ENCODE data around the gene EHMT2. TPM values are rescaled to one million over a fixed set of nuclear protein-coding genes. Genes with fewer than 3 reads are reported as not detected.
"Not testable (repeated sequence)": the region's sequence is repeated elsewhere in the genome, so short reads cannot be mapped to it uniquely, and the experiment has no call there.

The EHMT2 gene
- 10 to 100 TPM; 24.0 to 26.8 TPM for total RNA-seq
- long read RNA-seq, donor 1, partial matches to known transcripts = 4 of 11 reads
- long read RNA-seq, donor 1, other reads (novel, unspliced or antisense) = 2 of 11 reads
- long read RNA-seq, donor 2, partial matches to known transcripts = 6 of 8 reads
- long read RNA-seq, donor 2, other reads (novel, unspliced or antisense) = 1 of 8 reads

- DNase-seq (ENCODE audit: low spot score) = peak; percentile 96
- intact Hi-C loops (cut with DNase I) = no loop called here
Measured at GRCh38 chr6:31897612-31898382, at the start of gene EHMT2. Gene EHMT2, minus strand, starts transcription at chr6:31897698. Its CDS starts 21 bp downstream, at chr6:31897677.

- DNase-seq (ENCODE audit: low spot score) = no peak
- intact Hi-C loops (cut with DNase I) = no loop called here
Measured at GRCh38 chr6:31947070-31947675, 49.7 kb upstream of the EHMT2 start.

DNA sequence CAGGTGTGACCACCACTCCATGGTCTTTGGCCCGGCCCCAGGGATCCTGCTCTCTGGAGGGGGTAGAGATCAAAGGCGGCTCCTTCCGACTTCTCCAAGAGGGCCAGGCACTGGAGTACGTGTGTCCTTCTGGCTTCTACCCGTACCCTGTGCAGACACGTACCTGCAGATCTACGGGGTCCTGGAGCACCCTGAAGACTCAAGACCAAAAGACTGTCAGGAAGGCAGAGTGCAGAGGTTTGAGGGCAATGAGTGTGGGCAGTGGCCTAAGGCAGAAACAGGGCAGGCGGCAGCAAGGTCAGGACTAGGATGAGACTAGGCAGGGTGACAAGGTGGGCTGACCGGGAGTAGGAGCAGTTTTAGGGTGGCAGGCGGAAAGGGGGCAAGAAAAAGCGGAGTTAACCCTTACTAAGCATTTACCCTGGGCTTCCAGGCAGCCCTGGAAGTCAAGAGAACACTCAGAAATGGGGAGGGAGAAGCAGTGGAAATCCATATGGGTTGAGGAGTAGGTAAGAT, 48.9 kb upstream of the EHMT2 start:
- no peak for DNase-seq (ENCODE audit: low spot score)
- intact Hi-C loops (cut with DNase I) = no loop called here

DNA sequence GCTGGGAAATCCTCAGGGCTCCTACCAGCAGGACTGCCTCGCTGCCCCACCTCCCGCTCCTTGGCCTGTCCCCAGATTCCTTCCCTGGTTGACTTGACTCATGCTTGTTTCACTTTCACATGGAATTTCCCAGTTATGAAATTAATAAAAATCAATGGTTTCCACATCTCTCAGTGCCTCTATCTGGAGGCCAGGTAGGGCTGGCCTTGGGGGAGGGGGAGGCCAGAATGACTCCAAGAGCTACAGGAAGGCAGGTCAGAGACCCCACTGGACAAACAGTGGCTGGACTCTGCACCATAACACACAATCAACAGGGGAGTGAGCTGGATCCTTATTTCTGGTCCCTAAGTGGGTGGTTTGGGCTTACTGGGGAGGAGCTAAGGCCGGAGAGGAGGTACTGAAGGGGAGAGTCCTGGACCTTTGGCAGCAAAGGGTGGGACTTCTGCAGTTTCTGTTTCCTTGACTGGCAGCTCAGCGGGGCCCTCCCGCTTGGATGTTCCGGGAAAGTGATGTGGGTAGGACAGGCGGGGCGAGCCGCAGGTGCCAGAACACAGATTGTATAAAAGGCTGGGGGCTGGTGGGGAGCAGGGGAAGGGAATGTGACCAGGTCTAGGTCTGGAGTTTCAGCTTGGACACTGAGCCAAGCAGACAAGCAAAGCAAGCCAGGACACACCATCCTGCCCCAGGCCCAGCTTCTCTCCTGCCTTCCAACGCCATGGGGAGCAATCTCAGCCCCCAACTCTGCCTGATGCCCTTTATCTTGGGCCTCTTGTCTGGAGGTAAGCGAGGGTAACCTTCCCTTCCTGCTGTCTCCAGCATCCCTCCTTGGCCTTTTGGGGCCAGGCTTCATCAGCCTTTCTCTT, 48.2 kb upstream of the EHMT2 start, which contains the start of gene CFB:
CFB (plus strand) TSS at position 589 of the 863 bp plus-strand sequence; CDS start at position 716, 127 bp downstream.
- intact Hi-C loops (cut with DNase I) = no loop called here
- peak; percentile 95 for DNase-seq (ENCODE audit: low spot score)

DNA sequence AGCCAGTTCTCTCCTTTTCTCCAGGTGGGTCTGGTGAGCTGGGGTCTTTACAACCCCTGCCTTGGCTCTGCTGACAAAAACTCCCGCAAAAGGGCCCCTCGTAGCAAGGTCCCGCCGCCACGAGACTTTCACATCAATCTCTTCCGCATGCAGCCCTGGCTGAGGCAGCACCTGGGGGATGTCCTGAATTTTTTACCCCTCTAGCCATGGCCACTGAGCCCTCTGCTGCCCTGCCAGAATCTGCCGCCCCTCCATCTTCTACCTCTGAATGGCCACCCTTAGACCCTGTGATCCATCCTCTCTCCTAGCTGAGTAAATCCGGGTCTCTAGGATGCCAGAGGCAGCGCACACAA, 47.6 kb upstream of the EHMT2 start:
- intact Hi-C loops (cut with DNase I) = no loop called here
- no peak for DNase-seq (ENCODE audit: low spot score)

DNA sequence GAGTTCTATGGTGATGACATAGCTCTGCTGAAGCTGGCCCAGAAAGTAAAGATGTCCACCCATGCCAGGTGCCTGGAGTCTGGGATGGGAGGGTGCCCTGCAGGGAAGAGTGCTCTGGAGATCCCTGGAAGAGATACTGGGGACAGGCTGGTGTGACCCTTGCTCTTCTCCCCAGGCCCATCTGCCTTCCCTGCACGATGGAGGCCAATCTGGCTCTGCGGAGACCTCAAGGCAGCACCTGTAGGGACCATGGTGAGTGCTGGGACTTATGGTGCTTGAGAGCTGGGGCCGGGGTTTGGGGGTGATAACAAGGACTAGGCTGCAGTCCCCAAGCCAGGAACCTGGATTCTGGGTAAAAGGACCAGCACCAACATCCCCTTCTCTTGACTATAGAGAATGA, 46.2 kb upstream of the EHMT2 start:
- no peak for DNase-seq (ENCODE audit: low spot score)
- intact Hi-C loops (cut with DNase I) = no loop called here

GRCh38 chr6:31940256-31940664, 42.8 kb upstream of the EHMT2 start:
- DNase-seq (ENCODE audit: low spot score) = no peak
- intact Hi-C loops (cut with DNase I) = no loop called here

GRCh38 chr6:31935823-31936222, 38.3 kb upstream of the EHMT2 start:
- intact Hi-C loops (cut with DNase I) = no loop called here
- no peak for DNase-seq (ENCODE audit: low spot score)

GRCh38 chr6:31935021-31935420, 37.5 kb upstream of the EHMT2 start:
- DNase-seq (ENCODE audit: low spot score) = no peak
- intact Hi-C loops (cut with DNase I) = no loop called here

DNA sequence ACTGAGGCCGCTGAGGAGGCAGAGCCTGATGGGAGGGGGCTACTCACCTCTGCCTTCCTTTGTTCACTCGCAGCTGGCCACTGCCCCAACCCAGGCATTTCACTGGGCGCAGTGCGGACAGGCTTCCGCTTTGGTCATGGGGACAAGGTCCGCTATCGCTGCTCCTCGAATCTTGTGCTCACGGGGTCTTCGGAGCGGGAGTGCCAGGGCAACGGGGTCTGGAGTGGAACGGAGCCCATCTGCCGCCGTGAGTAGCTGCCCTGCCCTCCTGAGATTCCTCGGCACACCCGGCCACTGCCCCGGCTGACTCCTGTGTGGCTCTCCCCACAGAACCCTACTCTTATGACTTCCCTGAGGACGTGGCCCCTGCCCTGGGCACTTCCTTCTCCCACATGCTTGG, 36.0 kb upstream of the EHMT2 start:
- intact Hi-C loops (cut with DNase I) = no loop called here

DNA sequence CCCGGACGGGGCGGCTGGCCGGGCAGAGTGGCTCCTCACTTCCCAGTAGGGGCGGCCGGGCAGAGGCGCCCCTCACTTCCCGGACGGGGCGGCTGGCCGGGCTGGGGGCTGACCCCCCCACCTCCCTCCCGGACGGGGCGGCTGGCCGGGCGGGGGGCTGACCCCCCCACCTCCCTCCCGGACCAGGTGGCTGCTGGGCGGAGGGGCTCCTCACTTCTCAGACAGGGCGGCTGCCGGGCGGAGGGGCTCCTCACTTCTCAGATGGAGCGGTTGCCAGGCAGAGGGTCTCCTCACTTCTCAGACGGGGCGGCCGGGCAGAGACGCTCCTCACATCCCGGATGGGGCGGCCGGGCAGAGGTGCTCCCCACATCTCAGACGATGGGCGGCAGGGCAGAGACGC, 34.6 kb upstream of the EHMT2 start:
- intact Hi-C loops (cut with DNase I) = not testable (repeated sequence)

More for the DNA sequence above, 36.0 kb upstream of the EHMT2 start:
- no peak for DNase-seq (ENCODE audit: low spot score)

GRCh38 chr6:31930962-31931361, 33.5 kb upstream of the EHMT2 start:
- no peak for DNase-seq (ENCODE audit: low spot score)
- intact Hi-C loops (cut with DNase I) = no loop called here

More for the DNA sequence above, 34.6 kb upstream of the EHMT2 start:
- DNase-seq (ENCODE audit: low spot score) = not testable (repeated sequence)

- no peak for DNase-seq (ENCODE audit: low spot score)
- intact Hi-C loops (cut with DNase I) = no loop called here
Measured at GRCh38 chr6:31928672-31928939, 31.1 kb upstream of the EHMT2 start.

GRCh38 chr6:31927863-31928671, 30.6 kb upstream of the EHMT2 start:
- no peak for DNase-seq (ENCODE audit: low spot score)
- intact Hi-C loops (cut with DNase I) = no loop called here

DNA sequence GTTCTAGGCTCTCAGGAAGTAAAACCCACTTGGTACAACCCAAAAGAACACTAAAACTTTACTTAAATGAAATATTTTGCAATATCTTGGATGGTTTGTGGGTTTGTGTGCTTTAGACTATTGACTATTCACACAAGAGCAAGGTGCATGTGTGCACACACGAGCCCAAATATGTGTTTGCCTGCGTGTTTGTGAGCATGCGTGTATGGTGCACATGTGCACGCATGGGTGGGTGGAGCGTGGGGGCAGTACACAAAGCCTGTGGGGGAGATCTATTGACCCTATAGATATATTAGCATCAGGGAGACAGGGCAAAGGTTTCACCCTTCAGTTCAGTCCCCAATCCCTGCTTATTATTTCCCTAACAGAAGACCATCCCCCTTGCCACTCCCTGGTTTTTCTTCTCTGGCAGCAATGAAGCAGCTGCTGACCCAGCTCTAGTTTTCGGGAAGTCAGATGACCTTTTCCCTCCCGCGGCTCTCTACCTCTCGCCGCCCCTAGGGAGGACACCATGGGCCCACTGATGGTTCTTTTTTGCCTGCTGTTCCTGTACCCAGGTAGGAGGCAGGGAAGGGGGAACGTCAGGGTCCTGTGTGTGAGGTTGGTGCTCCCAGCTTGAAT, 29.9 kb upstream of the EHMT2 start, which contains the start of gene C2:
C2 (plus strand) TSS at position 476 of the 621 bp plus-strand sequence; CDS start at position 512, 36 bp downstream.
- DNase-seq (ENCODE audit: low spot score) = no peak
- intact Hi-C loops (cut with DNase I) = no loop called here

DNA sequence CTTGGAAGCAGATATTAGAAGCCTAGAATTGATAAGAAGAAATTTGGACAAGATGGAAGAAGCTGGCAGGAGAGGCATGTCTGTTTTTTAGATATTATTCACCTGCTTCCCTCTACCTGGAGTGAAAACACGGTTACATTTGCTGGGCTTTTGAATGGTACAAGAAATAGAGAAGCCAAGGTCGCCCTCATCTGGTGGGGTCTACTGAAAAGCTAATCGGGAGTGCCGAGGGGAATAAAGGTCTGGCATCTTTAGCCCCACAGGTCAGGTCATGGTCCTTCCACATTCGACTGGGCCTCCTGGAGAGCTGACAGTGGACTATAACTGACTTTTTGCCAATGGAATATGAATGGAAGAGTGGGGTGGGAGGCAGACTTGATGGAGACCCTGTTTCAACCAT, 25.4 kb upstream of the EHMT2 start:
- intact Hi-C loops (cut with DNase I) = loop anchor here in 1 of 2 donors (5.0 kb wide), 1 partner anchor 889 kb away; no protein-coding TSS in a partner anchor
- DNase-seq (ENCODE audit: low spot score) = no peak

- intact Hi-C loops (cut with DNase I) = loop anchor here in 1 of 2 donors (5.0 kb wide), 1 partner anchor 891 kb away; no protein-coding TSS in a partner anchor
- DNase-seq (ENCODE audit: low spot score) = no peak
Measured at GRCh38 chr6:31920811-31921210, 23.3 kb upstream of the EHMT2 start.

All from posterior vena cava (tissue), 2 donors.